Activated CD4-positive, alpha-beta T cell treated with anti-CD3 and anti-CD28 coated beads for 4 hours (primary cell): ENCODE results near the gene CABCOCO1.

Experiments used
- DNase-seq, 2 donors: peaks; one replicate each; pipeline ENCODE4 v3.0.0-alpha.2; 2020

CABCOCO1 gene

GRCh38 chr10:61662794-61663259 is at the start of gene CABCOCO1:
TSS of gene CABCOCO1 (plus strand) at chr10:61662929. CDS start at chr10:61662973, 44 bp downstream.
- DNase-seq, result no peak

GRCh38 chr10:61613665-61614064 is 49.1 kb upstream of the CABCOCO1 start:
- DNase-seq, result no peak

- no peak for DNase-seq
These were observed 46.1 kb upstream of the CABCOCO1 start for GRCh38 chr10:61616611-61617010.

GRCh38 chr10:61617180-61617579 is 45.5 kb upstream of the CABCOCO1 start:
- DNase-seq, result no peak

GRCh38 chr10:61617586-61617985 is 45.1 kb upstream of the CABCOCO1 start:
- DNase-seq, result no peak

GRCh38 chr10:61618388-61618961 is 44.3 kb upstream of the CABCOCO1 start:
- no peak for DNase-seq

GRCh38 chr10:61620506-61620905 is 42.2 kb upstream of the CABCOCO1 start:
- no peak for DNase-seq

GRCh38 chr10:61621605-61622051 is 41.1 kb upstream of the CABCOCO1 start:
- DNase-seq, result no peak

- no peak for DNase-seq
These were observed 39.6 kb upstream of the CABCOCO1 start for GRCh38 chr10:61623161-61623560.

- DNase-seq, result no peak
These were observed 36.5 kb upstream of the CABCOCO1 start for GRCh38 chr10:61626209-61626608.

- no peak for DNase-seq
These were observed 35.5 kb upstream of the CABCOCO1 start for GRCh38 chr10:61627266-61627665.

- DNase-seq, result no peak
These were observed 34.4 kb upstream of the CABCOCO1 start for GRCh38 chr10:61628151-61628874.

- no peak for DNase-seq
These were observed 33.7 kb upstream of the CABCOCO1 start for GRCh38 chr10:61628875-61629513.

GRCh38 chr10:61629576-61629975 is 33.2 kb upstream of the CABCOCO1 start:
- no peak for DNase-seq

- DNase-seq, result no peak
These were observed 30.6 kb upstream of the CABCOCO1 start for GRCh38 chr10:61632057-61632670.

- no peak for DNase-seq
These were observed 29.1 kb upstream of the CABCOCO1 start for GRCh38 chr10:61633665-61634064.

- DNase-seq, result no peak
These were observed 28.0 kb upstream of the CABCOCO1 start for GRCh38 chr10:61634746-61635145.

- DNase-seq, result no peak
These were observed 27.3 kb upstream of the CABCOCO1 start for GRCh38 chr10:61635471-61635870.

- no peak for DNase-seq
These were observed 26.8 kb upstream of the CABCOCO1 start for GRCh38 chr10:61635932-61636331.

- no peak for DNase-seq
These were observed 22.8 kb upstream of the CABCOCO1 start for GRCh38 chr10:61639952-61640351.

GRCh38 chr10:61640856-61641255 is 21.9 kb upstream of the CABCOCO1 start:
- no peak for DNase-seq

GRCh38 chr10:61642150-61642571 is 20.6 kb upstream of the CABCOCO1 start:
- no peak for DNase-seq

GRCh38 chr10:61642676-61643075 is 20.1 kb upstream of the CABCOCO1 start:
- no peak for DNase-seq
